SHP77 (cell line): ENCODE measurements around the gene ITGAX.
"Not testable (repeated sequence)": the region's sequence is repeated elsewhere in the genome, so short reads cannot be mapped to it uniquely, and the experiment has no call there.

Experiments
- DNase-seq, 2 experiments: peaks; one replicate each; lab custom pipeline; 2025; lab: John Stamatoyannopoulos, UW

Gene ITGAX

GRCh38 chr16:31410082-31410481 is 55.1 kb downstream of the ITGAX start:
- DNase-seq: no peak

DNA sequence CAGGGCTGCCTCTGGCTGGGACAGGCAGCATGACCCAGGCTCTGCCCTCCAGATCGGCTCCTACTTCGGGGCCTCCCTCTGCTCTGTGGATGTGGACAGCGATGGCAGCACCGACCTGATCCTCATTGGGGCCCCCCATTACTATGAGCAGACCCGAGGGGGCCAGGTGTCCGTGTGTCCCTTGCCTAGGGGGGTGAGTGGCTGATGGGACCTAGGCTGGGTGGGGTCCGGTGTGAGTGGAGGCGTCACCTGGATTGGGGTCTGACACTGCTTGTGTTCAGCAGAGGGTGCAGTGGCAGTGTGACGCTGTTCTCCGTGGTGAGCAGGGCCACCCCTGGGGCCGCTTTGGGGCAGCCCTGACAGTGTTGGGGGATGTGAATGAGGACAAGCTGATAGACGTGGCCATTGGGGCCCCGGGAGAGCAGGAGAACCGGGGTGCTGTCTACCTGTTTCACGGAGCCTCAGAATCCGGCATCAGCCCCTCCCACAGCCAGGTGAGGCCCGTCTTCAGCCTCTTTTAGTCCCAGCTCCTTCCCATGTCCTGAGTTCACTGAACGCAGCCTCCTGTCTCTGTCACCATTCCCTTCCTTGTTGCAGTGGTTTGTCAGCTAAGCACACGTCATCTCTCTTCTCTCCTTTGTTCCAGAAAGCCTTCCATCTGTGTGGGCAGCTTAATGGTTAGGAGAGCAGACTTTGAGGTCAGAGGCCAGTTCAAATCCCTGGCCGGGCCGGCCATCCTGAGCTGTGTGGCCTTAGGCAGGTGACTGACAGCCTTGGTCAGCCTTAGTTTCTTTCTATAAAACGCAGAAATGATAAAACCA is 56.3 kb downstream of the ITGAX start:
- DNase-seq: no peak

GRCh38 chr16:31412750-31413149 is 57.8 kb downstream of the ITGAX start:
- no peak for DNase-seq

GRCh38 chr16:31413381-31413780 is 58.4 kb downstream of the ITGAX start:
- no peak for DNase-seq

- DNase-seq: no peak
These were observed 59.0 kb downstream of the ITGAX start for GRCh38 chr16:31413943-31414342.

DNA sequence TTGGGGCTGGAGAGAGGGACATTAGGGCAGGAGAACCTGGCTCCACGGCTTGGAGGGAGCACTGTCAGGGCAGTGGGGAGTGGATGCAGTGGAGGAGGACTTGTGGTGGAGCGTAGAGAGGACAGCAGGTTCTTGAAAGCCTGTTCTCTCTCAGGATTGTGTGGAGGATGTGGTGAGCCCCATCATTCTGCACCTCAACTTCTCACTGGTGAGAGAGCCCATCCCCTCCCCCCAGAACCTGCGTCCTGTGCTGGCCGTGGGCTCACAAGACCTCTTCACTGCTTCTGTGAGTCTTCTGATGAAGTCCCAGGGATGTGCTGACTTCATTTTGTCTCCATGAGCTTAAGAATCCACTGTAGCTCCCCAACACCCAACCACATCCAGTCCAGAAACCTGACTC is 59.7 kb downstream of the ITGAX start:
- no peak for DNase-seq

GRCh38 chr16:31416371-31416770 is 61.4 kb downstream of the ITGAX start:
- DNase-seq: no peak

- not testable (repeated sequence) for DNase-seq
These were observed 62.1 kb downstream of the ITGAX start for GRCh38 chr16:31417036-31417435.

- no peak for DNase-seq
These were observed 62.9 kb downstream of the ITGAX start for GRCh38 chr16:31417916-31418315.

DNA sequence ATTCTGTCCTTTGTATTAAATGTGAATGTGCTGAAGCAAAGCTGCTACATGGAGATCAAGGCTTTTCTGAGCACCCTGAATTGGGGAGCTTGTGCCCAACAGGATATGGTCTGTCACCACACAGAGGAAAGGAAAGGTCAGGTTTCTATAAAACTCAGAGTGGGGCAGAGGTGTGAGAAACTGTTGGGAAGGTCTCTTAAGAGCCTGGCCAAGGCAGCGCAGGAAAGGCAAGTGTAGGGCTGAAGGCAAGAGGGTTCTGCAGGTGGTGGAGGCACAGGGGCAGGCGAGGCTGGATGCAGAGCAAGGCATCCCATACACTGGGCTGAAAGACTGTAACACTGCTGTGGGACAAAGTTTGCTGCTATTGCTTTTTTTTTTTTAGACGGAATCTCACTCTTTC is 65.1 kb downstream of the ITGAX start:
- DNase-seq: no peak

DNA sequence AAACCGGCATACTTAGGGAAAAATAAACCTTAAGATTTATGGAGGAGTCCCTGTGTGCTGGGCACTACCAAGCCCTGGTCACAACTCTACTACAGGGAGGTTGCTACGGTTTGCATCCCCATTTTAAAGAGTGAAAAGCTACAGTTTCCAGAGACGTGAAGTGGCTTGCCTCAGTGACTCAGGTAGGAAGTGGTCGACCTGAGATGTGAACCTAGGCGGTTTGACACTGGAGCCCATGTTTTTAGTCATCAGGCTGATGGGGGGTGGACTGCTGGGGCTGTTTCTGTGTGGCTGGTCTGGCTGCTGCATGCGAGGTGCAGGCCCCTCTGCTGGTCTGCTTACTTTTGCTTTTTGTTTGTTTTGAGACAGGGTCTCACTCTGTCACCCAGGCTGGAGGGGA is 66.6 kb downstream of the ITGAX start:
- no peak for DNase-seq

- DNase-seq: no peak
These were observed 68.3 kb downstream of the ITGAX start for GRCh38 chr16:31423241-31423640.

GRCh38 chr16:31423801-31424200 is 68.8 kb downstream of the ITGAX start:
- DNase-seq: no peak

GRCh38 chr16:31427441-31428278 is 72.7 kb downstream of the ITGAX start:
- no peak for DNase-seq

DNA sequence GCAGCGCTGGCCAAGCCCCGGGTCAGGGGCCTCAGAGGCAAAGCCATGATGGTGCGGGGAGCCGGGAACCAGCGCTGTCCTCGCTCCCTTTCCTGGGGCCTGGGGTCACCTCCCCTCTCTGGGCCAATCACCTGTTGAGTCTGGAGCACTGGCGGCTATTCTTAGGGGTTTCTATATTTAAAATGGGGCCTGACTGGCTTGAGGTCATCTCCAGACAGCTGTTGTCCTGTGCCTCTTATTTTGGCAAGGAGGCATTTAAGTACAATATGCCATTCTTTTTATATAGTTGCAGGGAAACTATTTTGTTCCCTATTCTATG is 73.3 kb downstream of the ITGAX start, which contains the start of gene COX6A2:
Gene COX6A2 (minus strand): TSS at position 82 of the 319 bp plus-strand sequence. CDS start 35 bp downstream, at position 47.
- DNase-seq: no peak

DNA sequence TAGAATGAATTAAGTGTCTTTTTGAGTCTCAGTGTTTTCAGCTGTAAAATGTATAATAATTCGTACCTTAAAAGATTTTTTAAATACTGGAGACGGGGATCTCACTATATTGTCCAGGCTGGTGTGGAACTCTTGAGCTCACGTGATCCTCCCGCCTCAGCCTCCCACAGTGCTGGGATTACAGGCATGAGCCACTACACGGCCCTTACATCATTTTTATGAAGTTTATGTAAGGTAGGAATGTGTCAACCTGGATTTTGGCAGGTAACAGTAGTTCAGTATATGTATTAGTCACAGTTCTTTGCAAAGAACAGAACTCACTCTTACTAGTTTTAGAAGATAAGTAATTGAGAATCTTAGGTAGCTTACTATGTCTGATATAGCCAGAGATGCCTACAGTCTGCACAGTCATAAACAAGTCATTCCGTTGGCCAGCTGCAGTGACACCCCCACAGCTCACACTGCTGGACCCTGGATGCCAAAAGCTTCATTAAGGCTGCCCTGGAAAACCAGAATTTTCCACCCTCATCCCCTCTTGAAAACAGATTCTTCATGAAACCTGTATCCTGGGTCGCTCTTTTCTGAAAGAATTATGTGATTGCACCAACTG is 73.8 kb downstream of the ITGAX start:
- DNase-seq: no peak

DNA sequence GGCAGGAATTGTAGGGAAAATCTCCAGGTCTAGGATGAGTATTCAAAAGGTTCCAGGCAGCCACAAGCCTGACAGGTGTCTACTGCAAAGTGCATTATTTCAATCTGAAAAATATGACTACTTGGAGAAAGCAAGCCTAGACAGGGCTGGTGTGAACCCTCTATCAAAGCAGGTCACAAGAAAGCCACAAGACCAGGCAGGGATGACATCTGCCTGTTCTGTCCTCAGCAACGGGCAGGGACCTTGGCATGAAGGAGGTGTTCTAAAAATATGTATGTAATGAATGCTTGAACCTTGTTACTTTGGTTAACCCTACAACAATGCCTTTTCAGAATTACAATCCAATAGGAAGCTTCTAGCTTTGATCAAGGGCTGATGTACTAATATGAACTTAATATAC is 74.3 kb downstream of the ITGAX start:
- no peak for DNase-seq

GRCh38 chr16:31429796-31430195 is 74.8 kb downstream of the ITGAX start:
- no peak for DNase-seq

DNA sequence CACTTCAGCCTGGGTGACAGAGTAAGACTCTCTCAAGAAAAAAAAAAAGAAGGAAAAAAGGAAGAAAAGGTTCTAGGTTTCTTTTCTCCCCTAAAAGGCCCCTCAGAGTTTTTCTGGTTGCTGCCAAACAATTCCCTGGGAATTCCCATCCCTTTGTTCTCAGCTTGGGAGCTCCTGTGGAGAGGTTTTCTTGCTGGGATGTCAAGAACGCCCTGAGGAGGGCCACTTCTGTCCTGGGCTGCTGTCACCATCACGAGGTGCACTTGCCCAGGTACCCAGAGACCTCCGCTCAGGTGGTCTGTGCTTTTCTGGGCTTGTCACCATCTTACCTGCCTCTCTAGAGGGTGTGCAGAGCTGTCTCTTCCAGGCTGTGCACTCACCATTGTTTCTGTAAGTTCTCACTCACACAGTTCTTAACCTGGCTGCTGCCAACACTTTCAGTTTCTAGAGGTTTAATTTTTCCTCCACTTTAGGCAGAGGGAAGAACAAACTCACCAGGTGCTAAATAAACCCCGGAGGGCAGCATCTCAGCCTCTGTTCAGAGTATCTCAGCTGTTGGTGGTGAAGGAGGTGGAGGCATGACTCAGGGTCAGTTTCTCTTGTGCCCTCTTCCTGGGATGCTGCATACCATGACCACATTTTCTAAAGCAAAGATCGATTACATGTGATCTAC is 75.5 kb downstream of the ITGAX start:
- DNase-seq: no peak
